ENCODE data around the gene DIDO1.

- TF ChIP-seq CTCF (conservative IDR thresholded peaks at IDR 0.05 in 1 of 2, IDR thresholded peaks at IDR 0.05 in 1 of 2; ENCODE audit: low read depth in 1 of 2, low read length in 2 of 2) (no peak), EZH2 (IDR thresholded peaks at IDR 0.05; ENCODE audit: low read length, missing control alignments) (no peak)
Observed at GRCh38 chr20:62887860-62888239, 38.5 kb downstream of the DIDO1 start.
